ENCODE measurements around the gene FAM120B. TPM values are rescaled to one million over a fixed set of nuclear protein-coding genes. Genes with fewer than 3 reads are reported as not detected.

FAM120B gene
- polyA plus RNA-seq, 1 donor from 2014 or later = 17.9 TPM

- H3K4me2 ChIP-seq (ENCODE audit: low read length) = no peak overlapping the region
- H3K27me3 ChIP-seq (ENCODE audit: insufficient read depth, low read depth, low read length) = no peaks in the 10 kb centered on the region
- H3K9ac ChIP-seq (ENCODE audit: low read length) = no peak overlapping the region
- no peaks in the 10 kb centered on the region for H3F3A ChIP-seq (ENCODE audit: insufficient read depth, low read length, poor library complexity, severe bottlenecking)
- TF ChIP-seq CTCF (IDR thresholded peaks at IDR 0.05; ENCODE audit: poor library complexity, severe bottlenecking) (no peak), EZH2 (IDR thresholded peaks at IDR 0.05; ENCODE audit: borderline replicate concordance, insufficient read depth, low read length, poor library complexity, severe bottlenecking) (no peak), MXI1 (conservative IDR thresholded peaks at IDR 0.05; ENCODE audit: poor library complexity, severe bottlenecking) (no peak), POLR2AphosphoS5 (IDR thresholded peaks at IDR 0.05) (no peak), SMC3 (conservative IDR thresholded peaks at IDR 0.05; ENCODE audit: poor library complexity) (no peak), TAF1 (IDR thresholded peaks at IDR 0.05; ENCODE audit: low read depth) (no peak), EP300 (conservative IDR thresholded peaks at IDR 0.05; ENCODE audit: poor library complexity, severe bottlenecking) (no peak), RAD21 (conservative IDR thresholded peaks at IDR 0.05) (no peak)
- TF ChIP-seq, protein P1, sequence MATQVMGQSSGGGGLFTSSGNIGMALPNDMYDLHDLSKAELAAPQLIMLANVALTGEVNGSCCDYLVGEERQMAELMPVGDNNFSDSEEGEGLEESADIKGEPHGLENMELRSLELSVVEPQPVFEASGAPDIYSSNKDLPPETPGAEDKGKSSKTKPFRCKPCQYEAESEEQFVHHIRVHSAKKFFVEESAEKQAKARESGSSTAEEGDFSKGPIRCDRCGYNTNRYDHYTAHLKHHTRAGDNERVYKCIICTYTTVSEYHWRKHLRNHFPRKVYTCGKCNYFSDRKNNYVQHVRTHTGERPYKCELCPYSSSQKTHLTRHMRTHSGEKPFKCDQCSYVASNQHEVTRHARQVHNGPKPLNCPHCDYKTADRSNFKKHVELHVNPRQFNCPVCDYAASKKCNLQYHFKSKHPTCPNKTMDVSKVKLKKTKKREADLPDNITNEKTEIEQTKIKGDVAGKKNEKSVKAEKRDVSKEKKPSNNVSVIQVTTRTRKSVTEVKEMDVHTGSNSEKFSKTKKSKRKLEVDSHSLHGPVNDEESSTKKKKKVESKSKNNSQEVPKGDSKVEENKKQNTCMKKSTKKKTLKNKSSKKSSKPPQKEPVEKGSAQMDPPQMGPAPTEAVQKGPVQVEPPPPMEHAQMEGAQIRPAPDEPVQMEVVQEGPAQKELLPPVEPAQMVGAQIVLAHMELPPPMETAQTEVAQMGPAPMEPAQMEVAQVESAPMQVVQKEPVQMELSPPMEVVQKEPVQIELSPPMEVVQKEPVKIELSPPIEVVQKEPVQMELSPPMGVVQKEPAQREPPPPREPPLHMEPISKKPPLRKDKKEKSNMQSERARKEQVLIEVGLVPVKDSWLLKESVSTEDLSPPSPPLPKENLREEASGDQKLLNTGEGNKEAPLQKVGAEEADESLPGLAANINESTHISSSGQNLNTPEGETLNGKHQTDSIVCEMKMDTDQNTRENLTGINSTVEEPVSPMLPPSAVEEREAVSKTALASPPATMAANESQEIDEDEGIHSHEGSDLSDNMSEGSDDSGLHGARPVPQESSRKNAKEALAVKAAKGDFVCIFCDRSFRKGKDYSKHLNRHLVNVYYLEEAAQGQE (IDR thresholded peaks at IDR 0.05; ENCODE audit: borderline replicate concordance) = no peak
- no peaks in the 10 kb centered on the region for H3K9me2 ChIP-seq (ENCODE audit: insufficient read depth, low read length)
- H3K36me3 ChIP-seq (ENCODE audit: insufficient read depth, low read length) = no peaks in the 10 kb centered on the region
- H3K79me2 ChIP-seq (replicated peaks; ENCODE audit: insufficient read depth, low read length) = no peaks in the 10 kb centered on the region
- no peak overlapping the region for H3K4me3 ChIP-seq (ENCODE audit: low read length)
- H4K20me1 ChIP-seq (ENCODE audit: insufficient read depth) = no peaks in the 10 kb centered on the region
- no peak overlapping the region for H3K27ac ChIP-seq (ENCODE audit: low read length)
- H3K9me3 ChIP-seq (ENCODE audit: low read length) = no peaks in the 10 kb centered on the region
- no peak overlapping the region for H2AFZ ChIP-seq (ENCODE audit: low read depth, low read length)
Measured at GRCh38 chr6:170441316-170441715, 134.8 kb downstream of the FAM120B start.

GRCh38 chr6:170442596-170442995, 136.0 kb downstream of the FAM120B start:
- Histone ChIP-seq H3F3A (ENCODE audit: insufficient read depth, low read length, poor library complexity, severe bottlenecking) (no peaks in the 10 kb centered on the region), H3K9me3 (ENCODE audit: low read length) (no peaks in the 10 kb centered on the region), H3K27ac (ENCODE audit: low read length) (no peak overlapping the region), H2AFZ (ENCODE audit: low read depth, low read length) (no peak overlapping the region), H3K36me3 (ENCODE audit: insufficient read depth, low read length) (no peaks in the 10 kb centered on the region), H3K4me3 (ENCODE audit: low read length) (no peak overlapping the region), H3K79me2 (replicated peaks; ENCODE audit: insufficient read depth, low read length) (no peaks in the 10 kb centered on the region), H4K20me1 (ENCODE audit: insufficient read depth) (no peaks in the 10 kb centered on the region), H3K9ac (ENCODE audit: low read length) (no peak overlapping the region), H3K4me2 (ENCODE audit: low read length) (no peak overlapping the region), H3K27me3 (ENCODE audit: insufficient read depth, low read depth, low read length) (no peaks in the 10 kb centered on the region), H3K9me2 (ENCODE audit: insufficient read depth, low read length) (no peaks in the 10 kb centered on the region)
- no peak for TF ChIP-seq SMC3 (conservative IDR thresholded peaks at IDR 0.05; ENCODE audit: poor library complexity)
- TF ChIP-seq, protein P1 (IDR thresholded peaks at IDR 0.05; ENCODE audit: borderline replicate concordance) = no peak
- no peak for TF ChIP-seq EZH2 (IDR thresholded peaks at IDR 0.05; ENCODE audit: borderline replicate concordance, insufficient read depth, low read length, poor library complexity, severe bottlenecking)
- no peak for TF ChIP-seq CTCF (IDR thresholded peaks at IDR 0.05; ENCODE audit: poor library complexity, severe bottlenecking)
- no peak for TF ChIP-seq MXI1 (conservative IDR thresholded peaks at IDR 0.05; ENCODE audit: poor library complexity, severe bottlenecking)
- no peak for TF ChIP-seq TAF1 (IDR thresholded peaks at IDR 0.05; ENCODE audit: low read depth)
- no peak for TF ChIP-seq RAD21 (conservative IDR thresholded peaks at IDR 0.05)
- no peak for TF ChIP-seq POLR2AphosphoS5 (IDR thresholded peaks at IDR 0.05)
- TF ChIP-seq EP300 (conservative IDR thresholded peaks at IDR 0.05; ENCODE audit: poor library complexity, severe bottlenecking) = no peak
